AG09309 (cell line): Measurements from ENCODE around the gene GPATCH4.
"Not testable (repeated sequence)": the region's sequence is repeated elsewhere in the genome, so short reads cannot be mapped to it uniquely, and the experiment has no call there.

Experiments used
- DNase-seq: peaks from one replicate; pipeline ENCODE4 v3.0.0-alpha.2; 2010; ENCODE audit warnings: low read depth
- H3K4me3 ChIP-seq: 2 replicates; pipeline ENCODE4 v1.5.1; 2011; ENCODE audit warnings: mild to moderate bottlenecking, low read depth, low read length, moderate library complexity; ENCODE audit not compliant: control insufficient read depth
- CTCF ChIP-seq: IDR thresholded peaks from 2 replicates; pipeline ENCODE4 v1.5.1; 2011; ENCODE audit warnings: mild to moderate bottlenecking, low read depth, low read length, inconsistent platforms; ENCODE audit not compliant: insufficient read depth, control insufficient read depth; ENCODE audit errors: missing control alignments

GPATCH4 gene

GRCh38 chr1:156608036-156608674 is 6.9 kb upstream of the GPATCH4 start:
- peak; percentile 34 for DNase-seq

GRCh38 chr1:156607344-156607743 is 6.1 kb upstream of the GPATCH4 start:
- DNase-seq, H3K4me3 ChIP-seq: not testable (repeated sequence)

More at GRCh38 chr1:156608036-156608674, 6.9 kb upstream of the GPATCH4 start:
- peak; percentile 85 for TF ChIP-seq CTCF
- no peak overlapping the region for H3K4me3 ChIP-seq

- TF ChIP-seq CTCF = peak; percentile 39
- no peak for DNase-seq
- H3K4me3 ChIP-seq = no peak overlapping the region
Measured at GRCh38 chr1:156602557-156602993, 1.3 kb upstream of the GPATCH4 start.

- DNase-seq = no peak
- H3K4me3 ChIP-seq = peak overlapping the region; percentile 60
- TF ChIP-seq CTCF = no peak
Measured at GRCh38 chr1:156601892-156602291, 613 bp upstream of the GPATCH4 start.

GRCh38 chr1:156600733-156601121 is 552 bp downstream of the GPATCH4 start:
- H3K4me3 ChIP-seq = peak overlapping the region; percentile 60
- no peak for DNase-seq
- no peak for TF ChIP-seq CTCF

- no peak for DNase-seq
- no peak overlapping the region for H3K4me3 ChIP-seq
- no peak for TF ChIP-seq CTCF
Measured at GRCh38 chr1:156599811-156600210, 1.5 kb downstream of the GPATCH4 start.

GRCh38 chr1:156598731-156599432 is 2.4 kb downstream of the GPATCH4 start:
- no peak overlapping the region for H3K4me3 ChIP-seq
- no peak for DNase-seq
- TF ChIP-seq CTCF = no peak
